Activated CD4-positive, alpha-beta memory T cell treated with anti-CD3 and anti-CD28 coated beads, Interleukin-2, amount 10 ng/mL, durations not matched to agents 7 days and 5 days (primary cell): ENCODE results near the gene OXSR1. TPM values are rescaled to one million over a fixed set of nuclear protein-coding genes. Genes with fewer than 3 reads are reported as not detected.

ENCODE experiments used
- CTCF ChIA-PET: fragments of 350-600 bp; sonication (Branson Sonifier 250); formaldehyde crosslinking; loops from one replicate; lab custom pipeline; 2021; ENCODE audit warnings: antibody characterized with exemption, inconsistent platforms; lab: Charles Lee
- POLR2A ChIA-PET: fragments of 350-600 bp; sonication (Branson Sonifier 250); formaldehyde crosslinking; loops from one replicate; lab custom pipeline; 2021; ENCODE audit warnings: antibody characterized with exemption; lab: Charles Lee
- DNase-seq: peaks from one replicate; pipeline ENCODE4 v3.0.0-alpha.2; 2020
- H3K27ac Mint-ChIP-seq: one replicate; pipeline ENCODE4 v1.8.0; 2021; ENCODE audit warnings: mild to moderate bottlenecking, mixed read lengths
- H3K27me3 Mint-ChIP-seq: one replicate; pipeline ENCODE4 v1.8.0; 2021; ENCODE audit warnings: mixed read lengths
- H3K36me3 Mint-ChIP-seq: one replicate; pipeline ENCODE4 v1.8.0; 2021; ENCODE audit warnings: low read depth, mixed read lengths
- H3K4me1 Mint-ChIP-seq: one replicate; pipeline ENCODE4 v1.8.0; 2021; ENCODE audit warnings: mixed read lengths
- H3K4me3 Mint-ChIP-seq: one replicate; pipeline ENCODE4 v1.8.0; 2021; ENCODE audit warnings: mild to moderate bottlenecking, mixed read lengths
- H3K9me3 Mint-ChIP-seq: one replicate; pipeline ENCODE4 v1.8.0; 2021; ENCODE audit warnings: mixed read lengths
- total RNA-seq, 2 experiments: library from RNA; stranded (reverse); gene quantifications; one replicate each; pipeline ENCODE4 v1.2.3, GENCODE V29; 2021

OXSR1 gene
- total RNA-seq, 2 experiments from 2014 or later = 67.5 to 71.3 TPM

DNA sequence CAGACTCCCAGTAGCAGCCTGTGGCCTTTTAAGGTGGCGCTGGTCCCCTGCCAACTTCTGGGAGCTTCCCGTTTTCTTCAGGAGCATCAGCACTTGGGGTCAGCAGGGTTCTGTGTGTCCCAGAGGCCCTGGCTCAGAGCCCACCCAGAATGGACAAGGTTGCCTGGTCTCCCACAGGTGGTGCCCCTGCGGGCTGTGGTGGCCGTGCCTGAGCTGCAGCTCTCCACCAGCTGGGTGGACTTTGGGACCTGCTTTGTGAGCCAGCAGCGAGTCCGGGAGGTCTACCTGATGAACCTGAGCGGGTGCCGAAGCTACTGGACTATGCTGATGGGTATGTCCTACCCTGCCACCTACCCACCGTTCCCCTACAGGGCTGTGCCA is 43.9 kb upstream of the OXSR1 start:
- POLR2A ChIA-PET = interaction anchor here (2.8 kb wide), 1 partner anchor 16 kb away, joined by 13 read pairs; the partner anchor contains the start of genes ACAA1 and MYD88
- Mint-ChIP-seq H3K4me1 (peaks cover 3% of the 10 kb centered on the region), H3K9me3 (no peaks in the 10 kb centered on the region), H3K27ac (no peak overlapping the region), H3K4me3 (no peak overlapping the region), H3K36me3 (peaks cover 53% of the 10 kb centered on the region), H3K27me3 (no peaks in the 10 kb centered on the region)
- CTCF ChIA-PET = interaction anchor here (0.7 kb wide), 1 partner anchor 49 kb away, joined by 3 read pairs; no protein-coding TSS in a partner anchor
- DNase-seq = no peak

DNA sequence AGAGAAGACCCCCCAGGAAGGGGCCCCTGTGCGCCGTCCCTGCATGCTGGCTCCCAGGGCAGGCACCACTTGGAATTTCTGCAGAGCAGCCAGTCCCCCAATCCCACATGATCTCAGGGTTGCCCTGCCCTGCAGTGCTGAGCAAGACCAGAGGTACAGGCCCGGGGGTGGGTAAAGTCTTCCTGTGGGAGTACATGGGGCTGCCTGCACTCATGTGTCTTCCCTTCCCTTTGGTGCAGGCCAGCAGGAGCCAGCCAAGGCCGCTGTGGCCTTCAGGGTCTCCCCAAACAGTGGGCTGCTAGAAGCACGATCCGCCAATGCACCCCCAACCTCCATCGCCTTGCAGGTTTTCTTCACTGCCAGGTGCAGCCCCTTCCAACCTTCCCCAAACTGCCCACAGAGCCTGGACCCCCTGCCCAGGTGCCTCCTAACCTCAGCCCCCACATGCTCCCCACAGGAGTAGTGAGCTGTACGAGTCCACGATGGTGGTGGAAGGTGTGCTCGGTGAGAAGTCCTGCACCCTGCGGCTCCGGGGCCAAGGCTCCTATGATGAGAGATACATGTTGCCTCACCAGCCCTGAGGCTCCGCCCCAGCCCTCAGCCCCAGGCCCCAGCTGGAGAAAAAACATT is 43.4 kb upstream of the OXSR1 start:
- ChIA-PET CTCF (no interaction called here), POLR2A (no interaction called here)
- DNase-seq = no peak
- Mint-ChIP-seq H3K9me3 (no peaks in the 10 kb centered on the region), H3K27me3 (no peaks in the 10 kb centered on the region), H3K4me1 (peaks cover 3% of the 10 kb centered on the region), H3K27ac (no peak overlapping the region), H3K4me3 (no peak overlapping the region), H3K36me3 (peaks cover 58% of the 10 kb centered on the region)

DNA sequence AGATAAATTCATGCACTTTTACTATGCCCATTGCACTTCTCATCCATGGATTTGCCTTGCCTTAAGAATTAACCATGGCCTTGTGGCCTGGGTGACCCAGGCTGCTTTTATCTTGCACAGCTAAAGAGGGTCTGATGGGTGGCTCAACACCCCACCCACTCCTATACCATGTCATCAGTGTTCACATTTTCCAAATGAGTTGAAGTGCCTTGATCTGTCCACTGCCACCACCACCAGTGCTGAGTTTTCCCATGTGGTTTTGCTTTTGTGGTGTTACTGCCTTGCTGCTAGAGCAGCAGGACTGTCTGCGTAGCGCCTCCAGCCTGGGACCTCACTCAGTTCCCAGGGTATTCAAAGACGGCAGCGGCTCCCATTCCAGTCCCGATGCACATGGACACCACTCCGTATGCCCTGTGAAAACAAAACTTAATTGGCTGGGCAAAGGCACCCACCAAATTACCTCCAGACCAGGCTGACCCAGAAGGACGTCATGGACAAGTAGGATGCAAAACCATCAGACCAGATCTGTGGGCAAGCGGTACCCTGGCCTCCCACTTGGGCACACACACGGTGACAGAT is 42.5 kb upstream of the OXSR1 start:
- H3K9me3 Mint-ChIP-seq = no peaks in the 10 kb centered on the region
- ChIA-PET POLR2A (no interaction called here), CTCF (no interaction called here)
- peaks cover 3% of the 10 kb centered on the region for H3K4me1 Mint-ChIP-seq
- peaks cover 66% of the 10 kb centered on the region for H3K36me3 Mint-ChIP-seq
- DNase-seq = no peak
- no peak overlapping the region for H3K4me3 Mint-ChIP-seq
- H3K27me3 Mint-ChIP-seq = no peaks in the 10 kb centered on the region
- H3K27ac Mint-ChIP-seq = no peak overlapping the region

DNA sequence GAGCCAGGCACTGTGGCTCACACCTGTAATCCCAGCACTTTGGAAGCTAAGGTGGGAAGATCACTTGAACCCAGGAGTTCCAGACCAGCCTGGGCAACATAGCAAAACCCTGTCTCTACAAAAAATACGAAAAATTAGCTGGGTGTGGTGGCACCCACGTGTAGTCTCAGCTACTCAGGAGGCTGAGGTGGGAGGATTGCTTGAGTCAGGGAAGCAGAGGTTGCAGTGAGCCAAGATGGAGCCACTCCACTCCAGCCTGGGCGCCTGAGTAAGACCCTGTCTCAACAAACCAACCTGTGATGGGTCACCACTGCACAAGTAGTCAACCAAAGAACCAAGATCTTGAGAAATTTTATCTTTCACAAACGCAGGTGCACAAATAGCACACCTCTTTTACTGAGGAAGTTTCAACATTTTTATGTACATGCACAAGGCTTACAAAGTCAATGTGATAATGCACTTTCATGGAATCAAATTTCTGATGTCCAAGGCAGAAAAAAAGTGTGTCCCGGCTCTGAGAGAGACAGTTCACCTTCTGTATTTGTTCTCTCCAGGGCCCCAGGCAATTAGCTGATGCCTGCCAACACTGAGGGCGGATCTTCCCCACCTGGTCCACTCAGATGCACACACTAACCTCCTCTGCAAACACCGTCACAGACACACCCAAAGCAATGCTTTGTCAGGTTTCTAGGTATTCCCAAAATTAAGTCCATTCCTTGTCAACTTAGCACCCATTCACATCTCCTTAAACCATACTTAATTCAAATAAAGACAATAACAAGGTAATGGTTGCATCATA is 40.8 kb upstream of the OXSR1 start:
- POLR2A ChIA-PET = no interaction called here
- no peak for DNase-seq
- no peaks in the 10 kb centered on the region for H3K27me3 Mint-ChIP-seq
- H3K4me3 Mint-ChIP-seq = no peak overlapping the region
- no peaks in the 10 kb centered on the region for H3K4me1 Mint-ChIP-seq
- H3K27ac Mint-ChIP-seq = no peak overlapping the region
- peaks cover 72% of the 10 kb centered on the region for H3K36me3 Mint-ChIP-seq
- CTCF ChIA-PET = interaction anchor here (0.8 kb wide), 1 partner anchor 190 kb away, joined by 3 read pairs; no protein-coding TSS in a partner anchor
- no peaks in the 10 kb centered on the region for H3K9me3 Mint-ChIP-seq

- ChIA-PET CTCF (interaction anchor here (1.2 kb wide), 1 partner anchor 221 kb away, joined by 3 read pairs; the partner anchor contains the start of gene XYLB), POLR2A (interaction anchor here (1.2 kb wide), 1 partner anchor 11 kb away, joined by 4 read pairs; the partner anchor contains the start of gene ACAA1)
- H3K27ac Mint-ChIP-seq = no peak overlapping the region
- no peaks in the 10 kb centered on the region for H3K4me1 Mint-ChIP-seq
- peaks cover 73% of the 10 kb centered on the region for H3K36me3 Mint-ChIP-seq
- no peak overlapping the region for H3K4me3 Mint-ChIP-seq
- H3K27me3 Mint-ChIP-seq = no peaks in the 10 kb centered on the region
- DNase-seq = no peak
- no peaks in the 10 kb centered on the region for H3K9me3 Mint-ChIP-seq
These were observed 39.8 kb upstream of the OXSR1 start for GRCh38 chr3:38125305-38126120.

- CTCF ChIA-PET = interaction anchor here (1.2 kb wide), 1 partner anchor 221 kb away, joined by 3 read pairs; the partner anchor contains the start of gene XYLB
- Mint-ChIP-seq H3K9me3 (no peaks in the 10 kb centered on the region), H3K36me3 (peaks cover 73% of the 10 kb centered on the region), H3K4me3 (no peak overlapping the region), H3K27ac (no peak overlapping the region), H3K4me1 (no peaks in the 10 kb centered on the region), H3K27me3 (no peaks in the 10 kb centered on the region)
- POLR2A ChIA-PET = interaction anchor here (1.2 kb wide), 1 partner anchor 10 kb away, joined by 4 read pairs; the partner anchor contains the start of gene ACAA1
- DNase-seq = no peak
These were observed 39.0 kb upstream of the OXSR1 start for GRCh38 chr3:38126121-38126892.

GRCh38 chr3:38127611-38128302 is 37.6 kb upstream of the OXSR1 start:
- CTCF ChIA-PET = no interaction called here
- DNase-seq = no peak
- Mint-ChIP-seq H3K9me3 (no peaks in the 10 kb centered on the region), H3K27me3 (no peaks in the 10 kb centered on the region), H3K27ac (no peak overlapping the region), H3K4me1 (peaks cover 3% of the 10 kb centered on the region), H3K4me3 (no peak overlapping the region), H3K36me3 (peaks cover 77% of the 10 kb centered on the region)
- POLR2A ChIA-PET = interaction anchor here (1.4 kb wide), 1 partner anchor 9 kb away, joined by 6 read pairs; the partner anchor contains the start of gene ACAA1

GRCh38 chr3:38128303-38128655 is 37.1 kb upstream of the OXSR1 start:
- peaks cover 8% of the 10 kb centered on the region for H3K4me1 Mint-ChIP-seq
- POLR2A ChIA-PET = interaction anchor here (1.4 kb wide), 1 partner anchor 9 kb away, joined by 6 read pairs; the partner anchor contains the start of gene ACAA1
- peaks cover 77% of the 10 kb centered on the region for H3K36me3 Mint-ChIP-seq
- no peaks in the 10 kb centered on the region for H3K27me3 Mint-ChIP-seq
- H3K4me3 Mint-ChIP-seq = no peak overlapping the region
- CTCF ChIA-PET = no interaction called here
- DNase-seq = no peak
- no peaks in the 10 kb centered on the region for H3K9me3 Mint-ChIP-seq
- no peak overlapping the region for H3K27ac Mint-ChIP-seq

DNA sequence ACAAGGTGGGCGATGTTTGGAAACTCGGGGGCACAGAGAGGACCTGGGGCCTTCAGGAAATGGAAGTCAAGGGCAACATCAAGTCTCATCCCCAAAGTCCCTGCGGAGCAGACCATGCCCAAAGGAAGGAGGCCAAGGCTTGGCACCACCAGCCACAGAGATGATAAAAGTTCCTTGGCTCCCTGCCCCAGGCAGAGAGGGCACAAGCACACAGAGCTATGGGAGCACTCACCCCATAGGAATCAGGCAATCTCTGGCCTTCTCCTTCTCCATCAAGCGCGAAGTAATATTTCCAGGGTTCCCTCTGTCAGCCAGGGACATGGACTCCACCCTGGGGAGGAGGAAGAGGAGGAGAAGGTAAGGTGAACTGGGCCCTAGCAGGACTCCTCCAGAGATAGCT is 36.3 kb upstream of the OXSR1 start:
- POLR2A ChIA-PET = interaction anchor here (1.4 kb wide), 1 partner anchor 8 kb away, joined by 6 read pairs; the partner anchor contains the start of gene ACAA1
- Mint-ChIP-seq H3K4me3 (no peak overlapping the region), H3K27me3 (no peaks in the 10 kb centered on the region), H3K27ac (no peak overlapping the region), H3K4me1 (peaks cover 12% of the 10 kb centered on the region), H3K36me3 (peaks cover 83% of the 10 kb centered on the region), H3K9me3 (no peaks in the 10 kb centered on the region)
- CTCF ChIA-PET = no interaction called here
- DNase-seq = no peak

- ChIA-PET CTCF (interaction anchor here (2.2 kb wide), 1 partner anchor 215 kb away, joined by 8 read pairs; the partner anchor contains the start of gene XYLB), POLR2A (interaction anchor here (3.8 kb wide), 1 partner anchor 34 kb away, joined by 13 read pairs; the partner anchor contains the start of gene OXSR1)
- H3K27me3 Mint-ChIP-seq = no peaks in the 10 kb centered on the region
- no peak overlapping the region for H3K4me3 Mint-ChIP-seq
- no peak for DNase-seq
- H3K9me3 Mint-ChIP-seq = no peaks in the 10 kb centered on the region
- H3K27ac Mint-ChIP-seq = no peak overlapping the region
- peaks cover 77% of the 10 kb centered on the region for H3K36me3 Mint-ChIP-seq
- H3K4me1 Mint-ChIP-seq = peaks cover 27% of the 10 kb centered on the region
These were observed 34.7 kb upstream of the OXSR1 start for GRCh38 chr3:38130631-38131065.
